ENCODE measurements around the gene GALNT18. TPM values are rescaled to one million over a fixed set of nuclear protein-coding genes. Genes with fewer than 3 reads are reported as not detected.

GALNT18 gene
- total RNA-seq, 1 donor from 2014 or later = 5.5 TPM

- no peaks in the 10 kb centered on the region for H3K9me3 Mint-ChIP-seq
- no peaks in the 10 kb centered on the region for H3K36me3 Mint-ChIP-seq (ENCODE audit: low read depth)
- DNase-seq (ENCODE audit: low spot score) = no peak
- no peak overlapping the region for H3K27ac Mint-ChIP-seq
- peaks cover 4% of the 10 kb centered on the region for H3K4me1 Mint-ChIP-seq (ENCODE audit: low read depth)
- intact Hi-C loops (cut with micrococcal nuclease) = no loop called here
- no peak overlapping the region for H3K4me3 Mint-ChIP-seq (ENCODE audit: low read depth)
- H3K27me3 Mint-ChIP-seq (ENCODE audit: low read depth) = no peaks in the 10 kb centered on the region
Observed at GRCh38 chr11:11446564-11446963, 175.2 kb downstream of the GALNT18 start.

- Mint-ChIP-seq H3K27me3 (ENCODE audit: low read depth) (no peaks in the 10 kb centered on the region), H3K4me3 (ENCODE audit: low read depth) (no peak overlapping the region), H3K9me3 (no peaks in the 10 kb centered on the region), H3K4me1 (ENCODE audit: low read depth) (peaks cover 3% of the 10 kb centered on the region), H3K27ac (no peak overlapping the region), H3K36me3 (ENCODE audit: low read depth) (no peaks in the 10 kb centered on the region)
- intact Hi-C loops (cut with micrococcal nuclease) = no loop called here
- no peak for DNase-seq (ENCODE audit: low spot score)
Observed at GRCh38 chr11:11445441-11446185, 176.2 kb downstream of the GALNT18 start.

- Mint-ChIP-seq H3K9me3 (no peaks in the 10 kb centered on the region), H3K27me3 (ENCODE audit: low read depth) (no peaks in the 10 kb centered on the region), H3K4me1 (ENCODE audit: low read depth) (peaks cover 3% of the 10 kb centered on the region), H3K4me3 (ENCODE audit: low read depth) (no peak overlapping the region), H3K27ac (no peak overlapping the region), H3K36me3 (ENCODE audit: low read depth) (no peaks in the 10 kb centered on the region)
- intact Hi-C loops (cut with micrococcal nuclease) = no loop called here
- DNase-seq (ENCODE audit: low spot score) = no peak
Observed at GRCh38 chr11:11444804-11445131, 177.0 kb downstream of the GALNT18 start.

- Mint-ChIP-seq H3K4me1 (ENCODE audit: low read depth) (peaks cover 3% of the 10 kb centered on the region), H3K27me3 (ENCODE audit: low read depth) (no peaks in the 10 kb centered on the region), H3K4me3 (ENCODE audit: low read depth) (no peak overlapping the region), H3K27ac (no peak overlapping the region), H3K36me3 (ENCODE audit: low read depth) (no peaks in the 10 kb centered on the region), H3K9me3 (no peaks in the 10 kb centered on the region)
- no peak for DNase-seq (ENCODE audit: low spot score)
- intact Hi-C loops (cut with micrococcal nuclease) = no loop called here
Observed at GRCh38 chr11:11444027-11444803, 177.6 kb downstream of the GALNT18 start.

GRCh38 chr11:11442791-11443190, 179.0 kb downstream of the GALNT18 start:
- DNase-seq (ENCODE audit: low spot score) = no peak
- H3K36me3 Mint-ChIP-seq (ENCODE audit: low read depth) = no peaks in the 10 kb centered on the region
- no peak overlapping the region for H3K27ac Mint-ChIP-seq
- peaks cover 3% of the 10 kb centered on the region for H3K4me1 Mint-ChIP-seq (ENCODE audit: low read depth)
- H3K9me3 Mint-ChIP-seq = no peaks in the 10 kb centered on the region
- intact Hi-C loops (cut with micrococcal nuclease) = no loop called here
- no peak overlapping the region for H3K4me3 Mint-ChIP-seq (ENCODE audit: low read depth)
- H3K27me3 Mint-ChIP-seq (ENCODE audit: low read depth) = no peaks in the 10 kb centered on the region

GRCh38 chr11:11441516-11441915, 180.3 kb downstream of the GALNT18 start:
- Mint-ChIP-seq H3K4me1 (ENCODE audit: low read depth) (no peaks in the 10 kb centered on the region), H3K36me3 (ENCODE audit: low read depth) (no peaks in the 10 kb centered on the region), H3K27me3 (ENCODE audit: low read depth) (no peaks in the 10 kb centered on the region), H3K9me3 (no peaks in the 10 kb centered on the region), H3K4me3 (ENCODE audit: low read depth) (no peak overlapping the region), H3K27ac (no peak overlapping the region)
- no peak for DNase-seq (ENCODE audit: low spot score)
- intact Hi-C loops (cut with micrococcal nuclease) = no loop called here

- no peaks in the 10 kb centered on the region for H3K36me3 Mint-ChIP-seq (ENCODE audit: low read depth)
- intact Hi-C loops (cut with micrococcal nuclease) = no loop called here
- no peaks in the 10 kb centered on the region for H3K27me3 Mint-ChIP-seq (ENCODE audit: low read depth)
- H3K27ac Mint-ChIP-seq = no peak overlapping the region
- no peaks in the 10 kb centered on the region for H3K9me3 Mint-ChIP-seq
- DNase-seq (ENCODE audit: low spot score) = no peak
- H3K4me1 Mint-ChIP-seq (ENCODE audit: low read depth) = no peaks in the 10 kb centered on the region
- H3K4me3 Mint-ChIP-seq (ENCODE audit: low read depth) = no peak overlapping the region
Observed at GRCh38 chr11:11441091-11441490, 180.7 kb downstream of the GALNT18 start.

GRCh38 chr11:11440144-11440543, 181.7 kb downstream of the GALNT18 start:
- intact Hi-C loops (cut with micrococcal nuclease) = no loop called here
- Mint-ChIP-seq H3K4me1 (ENCODE audit: low read depth) (no peaks in the 10 kb centered on the region), H3K27me3 (ENCODE audit: low read depth) (no peaks in the 10 kb centered on the region), H3K9me3 (no peaks in the 10 kb centered on the region), H3K36me3 (ENCODE audit: low read depth) (no peaks in the 10 kb centered on the region), H3K4me3 (ENCODE audit: low read depth) (no peak overlapping the region), H3K27ac (no peak overlapping the region)
- no peak for DNase-seq (ENCODE audit: low spot score)

GRCh38 chr11:11439591-11439990, 182.2 kb downstream of the GALNT18 start:
- no peak overlapping the region for H3K27ac Mint-ChIP-seq
- no peaks in the 10 kb centered on the region for H3K4me1 Mint-ChIP-seq (ENCODE audit: low read depth)
- no peak for DNase-seq (ENCODE audit: low spot score)
- no peaks in the 10 kb centered on the region for H3K9me3 Mint-ChIP-seq
- H3K36me3 Mint-ChIP-seq (ENCODE audit: low read depth) = no peaks in the 10 kb centered on the region
- H3K4me3 Mint-ChIP-seq (ENCODE audit: low read depth) = no peak overlapping the region
- no peaks in the 10 kb centered on the region for H3K27me3 Mint-ChIP-seq (ENCODE audit: low read depth)
- intact Hi-C loops (cut with micrococcal nuclease) = no loop called here

GRCh38 chr11:11436715-11437313, 185.0 kb downstream of the GALNT18 start:
- no peaks in the 10 kb centered on the region for H3K9me3 Mint-ChIP-seq
- DNase-seq (ENCODE audit: low spot score) = no peak
- no peaks in the 10 kb centered on the region for H3K4me1 Mint-ChIP-seq (ENCODE audit: low read depth)
- no peak overlapping the region for H3K27ac Mint-ChIP-seq
- no peaks in the 10 kb centered on the region for H3K36me3 Mint-ChIP-seq (ENCODE audit: low read depth)
- H3K27me3 Mint-ChIP-seq (ENCODE audit: low read depth) = no peaks in the 10 kb centered on the region
- intact Hi-C loops (cut with micrococcal nuclease) = no loop called here
- H3K4me3 Mint-ChIP-seq (ENCODE audit: low read depth) = no peak overlapping the region

- intact Hi-C loops (cut with micrococcal nuclease) = no loop called here
- Mint-ChIP-seq H3K27me3 (ENCODE audit: low read depth) (no peaks in the 10 kb centered on the region), H3K4me3 (ENCODE audit: low read depth) (no peak overlapping the region), H3K9me3 (no peaks in the 10 kb centered on the region), H3K36me3 (ENCODE audit: low read depth) (no peaks in the 10 kb centered on the region), H3K27ac (no peak overlapping the region), H3K4me1 (ENCODE audit: low read depth) (no peaks in the 10 kb centered on the region)
- DNase-seq (ENCODE audit: low spot score) = no peak
Observed at GRCh38 chr11:11435635-11436034, 186.2 kb downstream of the GALNT18 start.

GRCh38 chr11:11433960-11434359, 187.8 kb downstream of the GALNT18 start:
- H3K36me3 Mint-ChIP-seq (ENCODE audit: low read depth) = no peaks in the 10 kb centered on the region
- no peaks in the 10 kb centered on the region for H3K9me3 Mint-ChIP-seq
- DNase-seq (ENCODE audit: low spot score) = no peak
- no peak overlapping the region for H3K4me3 Mint-ChIP-seq (ENCODE audit: low read depth)
- H3K4me1 Mint-ChIP-seq (ENCODE audit: low read depth) = no peaks in the 10 kb centered on the region
- intact Hi-C loops (cut with micrococcal nuclease) = no loop called here
- H3K27me3 Mint-ChIP-seq (ENCODE audit: low read depth) = no peaks in the 10 kb centered on the region
- no peak overlapping the region for H3K27ac Mint-ChIP-seq

- H3K27ac Mint-ChIP-seq = no peak overlapping the region
- H3K4me3 Mint-ChIP-seq (ENCODE audit: low read depth) = no peak overlapping the region
- no peaks in the 10 kb centered on the region for H3K36me3 Mint-ChIP-seq (ENCODE audit: low read depth)
- H3K9me3 Mint-ChIP-seq = no peaks in the 10 kb centered on the region
- DNase-seq (ENCODE audit: low spot score) = no peak
- H3K4me1 Mint-ChIP-seq (ENCODE audit: low read depth) = no peaks in the 10 kb centered on the region
- intact Hi-C loops (cut with micrococcal nuclease) = no loop called here
- no peaks in the 10 kb centered on the region for H3K27me3 Mint-ChIP-seq (ENCODE audit: low read depth)
Observed at GRCh38 chr11:11432621-11433319, 189.0 kb downstream of the GALNT18 start.
